Smooth muscle cell (in vitro differentiated cells): ENCODE results near the gene TUBA4B. TPM values are rescaled to one million over a fixed set of nuclear protein-coding genes. Genes with fewer than 3 reads are reported as not detected.

Experiments used
- DNase-seq: peaks from one replicate; lab custom pipeline; 2025; ENCODE audit not compliant: unreplicated experiment; lab: John Stamatoyannopoulos, UW
- H2AFZ ChIP-seq: fragments of 200-600 bp; sonication (generic); 2 replicates; pipeline ENCODE4 v1.6.0; 2016; ENCODE audit warnings: antibody characterized with exemption, low read depth, mild to moderate bottlenecking
- H3F3A ChIP-seq: fragments of 200-600 bp; sonication (generic); 2 replicates; pipeline ENCODE4 v1.6.0; 2017; ENCODE audit warnings: antibody characterized with exemption, low read depth
- H3K27ac ChIP-seq: fragments of 200-600 bp; sonication (generic); 2 replicates; pipeline ENCODE4 v1.5.1; 2016; ENCODE audit warnings: low read depth, mild to moderate bottlenecking
- H3K27me3 ChIP-seq: fragments of 200-600 bp; sonication (generic); 2 replicates; pipeline ENCODE4 v1.6.1; 2016; ENCODE audit warnings: low read depth, mild to moderate bottlenecking
- H3K36me3 ChIP-seq: fragments of 200-600 bp; sonication (generic); 2 replicates; pipeline ENCODE4 v1.5.1; 2016; ENCODE audit warnings: low read depth
- H3K4me1 ChIP-seq: fragments of 200-600 bp; sonication (generic); 2 replicates; pipeline ENCODE4 v1.5.1; 2016; ENCODE audit warnings: low read depth
- H3K4me2 ChIP-seq: fragments of 200-600 bp; sonication (generic); 2 replicates; pipeline ENCODE4 v1.6.0; 2016; ENCODE audit warnings: mild to moderate bottlenecking
- H3K4me3 ChIP-seq: fragments of 200-600 bp; sonication (generic); 2 replicates; pipeline ENCODE4 v1.5.1; 2016; ENCODE audit warnings: mild to moderate bottlenecking
- H3K79me2 ChIP-seq: fragments of 200-600 bp; sonication (generic); 2 replicates; pipeline ENCODE4 v1.6.0; 2016; ENCODE audit warnings: low read depth, mild to moderate bottlenecking
- H3K9ac ChIP-seq: fragments of 200-600 bp; sonication (generic); 2 replicates; pipeline ENCODE4 v1.6.0; 2016; ENCODE audit warnings: low read depth
- H3K9me3 ChIP-seq: fragments of 200-600 bp; sonication (generic); replicated peaks from 2 replicates; pipeline ENCODE4 v1.5.1; 2016; ENCODE audit warnings: low read depth
- H4K20me1 ChIP-seq: fragments of 200-600 bp; sonication (generic); 2 replicates; pipeline ENCODE4 v1.6.0; 2016; ENCODE audit warnings: low read depth
- WGBS: methylation state at CpG from one replicate; pipeline ENCODE4 v1.1.7; 2016; ENCODE audit warnings: low lambda C conversion rate; 5-methylcytosine and 5-hydroxymethylcytosine counted together
- polyA plus RNA-seq: library from polyadenylated mRNA; unstranded; fragments of >200 nt; fragmentation: Nextera tagmentation; extraction: Ambion mirVana; gene quantifications from 2 replicates; pipeline ENCODE4 v1.2.1, GENCODE V29; 2016
- total RNA-seq: library from RNA; depleted of rRNA; stranded (reverse); fragments of >200 nt; gene quantifications from 2 replicates; pipeline ENCODE4 v1.2.3, GENCODE V29; 2014
- TF ChIP-seq, protein P1 (sequence below): fragments of 200-600 bp; sonication (generic); IDR thresholded peaks from 2 replicates; pipeline ENCODE4 v1.5.1; 2017; ENCODE audit warnings: borderline replicate concordance, mild to moderate bottlenecking, antibody characterized with exemption; ENCODE audit not compliant: insufficient read depth, poor library complexity, severe bottlenecking

Gene TUBA4B
- total and polyA plus RNA-seq, 2 experiments from 2014 or later = not detected

DNA sequence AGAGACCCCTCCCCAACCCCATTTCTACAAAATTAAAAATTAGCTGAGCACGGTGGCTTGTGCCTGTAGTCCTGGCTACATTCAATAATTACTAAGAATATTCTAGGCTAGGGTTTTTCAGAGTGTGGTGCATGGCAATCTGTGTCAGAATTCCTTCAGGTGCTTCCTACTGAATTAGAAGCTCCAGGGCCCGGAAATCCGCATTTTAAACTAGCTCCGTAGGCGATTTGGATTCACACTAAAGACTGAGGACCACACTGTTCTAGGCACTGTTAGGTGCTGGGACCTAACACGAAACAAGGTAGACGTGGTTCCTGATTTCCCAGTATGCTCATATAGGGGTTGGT lies 47.1 kb upstream of the TUBA4B start:
- TF ChIP-seq, protein P1, sequence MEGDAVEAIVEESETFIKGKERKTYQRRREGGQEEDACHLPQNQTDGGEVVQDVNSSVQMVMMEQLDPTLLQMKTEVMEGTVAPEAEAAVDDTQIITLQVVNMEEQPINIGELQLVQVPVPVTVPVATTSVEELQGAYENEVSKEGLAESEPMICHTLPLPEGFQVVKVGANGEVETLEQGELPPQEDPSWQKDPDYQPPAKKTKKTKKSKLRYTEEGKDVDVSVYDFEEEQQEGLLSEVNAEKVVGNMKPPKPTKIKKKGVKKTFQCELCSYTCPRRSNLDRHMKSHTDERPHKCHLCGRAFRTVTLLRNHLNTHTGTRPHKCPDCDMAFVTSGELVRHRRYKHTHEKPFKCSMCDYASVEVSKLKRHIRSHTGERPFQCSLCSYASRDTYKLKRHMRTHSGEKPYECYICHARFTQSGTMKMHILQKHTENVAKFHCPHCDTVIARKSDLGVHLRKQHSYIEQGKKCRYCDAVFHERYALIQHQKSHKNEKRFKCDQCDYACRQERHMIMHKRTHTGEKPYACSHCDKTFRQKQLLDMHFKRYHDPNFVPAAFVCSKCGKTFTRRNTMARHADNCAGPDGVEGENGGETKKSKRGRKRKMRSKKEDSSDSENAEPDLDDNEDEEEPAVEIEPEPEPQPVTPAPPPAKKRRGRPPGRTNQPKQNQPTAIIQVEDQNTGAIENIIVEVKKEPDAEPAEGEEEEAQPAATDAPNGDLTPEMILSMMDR = no peak
- peaks cover 5% of the 10 kb centered on the region for H3F3A ChIP-seq
- WGBS = 30% methylated on average over 7 of the region's 7 CpGs
- no peaks in the 10 kb centered on the region for H3K79me2 ChIP-seq
- H3K4me1 ChIP-seq = no peaks in the 10 kb centered on the region
- peak overlapping the region; percentile 80 for H3K9ac ChIP-seq
- peak overlapping the region; percentile 81 for H3K4me2 ChIP-seq
- H3K27ac ChIP-seq = peak overlapping the region; percentile 87
- H3K27me3 ChIP-seq = no peaks in the 10 kb centered on the region
- no peaks in the 10 kb centered on the region for H4K20me1 ChIP-seq
- peak overlapping the region; percentile 96 for H3K4me3 ChIP-seq
- no peaks in the 10 kb centered on the region for H3K9me3 ChIP-seq
- H2AFZ ChIP-seq = peak overlapping the region; percentile 21
- H3K36me3 ChIP-seq = no peaks in the 10 kb centered on the region
- no peak for DNase-seq

DNA sequence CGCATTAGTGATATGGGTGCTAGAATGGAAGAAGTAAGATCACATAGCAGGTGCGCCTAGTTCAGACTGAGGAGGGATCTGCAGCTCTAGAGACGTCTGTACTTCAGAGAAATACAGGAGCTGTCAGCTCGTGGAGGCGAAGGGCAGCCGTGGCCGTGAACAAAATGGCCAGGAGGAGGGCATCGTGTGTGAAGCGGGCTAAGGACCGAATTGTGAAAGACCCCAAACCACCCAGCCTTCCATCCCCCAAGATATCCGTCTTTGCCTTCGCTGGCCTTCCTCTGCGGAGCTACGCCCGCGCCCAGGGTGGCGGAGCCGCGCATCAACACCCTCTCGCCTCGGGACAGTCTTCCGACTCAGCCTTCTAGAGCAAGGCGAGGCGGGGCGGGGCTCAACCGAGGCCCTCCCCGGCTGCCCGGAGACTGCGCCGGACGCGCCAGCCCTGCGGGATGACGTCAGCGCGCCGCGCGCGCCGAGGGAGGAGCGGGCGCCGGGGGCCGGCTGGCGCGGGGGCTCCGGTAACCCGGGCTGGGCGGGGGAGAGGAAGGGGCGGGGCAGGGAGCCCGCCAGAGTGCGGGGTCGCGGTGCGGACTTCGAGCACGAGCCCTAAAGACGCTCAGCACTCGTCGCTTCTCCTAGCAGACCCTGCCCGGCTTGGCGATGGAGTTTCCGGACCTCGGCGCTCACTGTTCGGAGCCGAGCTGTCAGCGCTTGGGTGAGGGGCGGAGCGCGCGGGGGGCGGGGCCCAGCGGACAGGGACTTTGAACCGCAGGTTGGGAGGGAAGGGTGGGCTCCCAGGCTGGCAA lies 46.5 kb upstream of the TUBA4B start, which contains the start of gene ZFAND2B:
ZFAND2B (plus strand) TSS at position 455 of the 806 bp plus-strand sequence; CDS start at position 661, 206 bp downstream.
- Histone ChIP-seq H3K27me3 (no peaks in the 10 kb centered on the region), H3K79me2 (no peaks in the 10 kb centered on the region), H3K9ac (peak within 1 kb of the TSS; percentile 80), H3K9me3 (no peaks in the 10 kb centered on the region), H3K27ac (peak within 1 kb of the TSS; percentile 87), H2AFZ (peak within 1 kb of the TSS; percentile 63), H3K4me3 (peak within 1 kb of the TSS; percentile 96), H3K36me3 (no peaks in the 10 kb centered on the region), H3F3A (peaks cover 5% of the 10 kb centered on the region), H3K4me1 (no peaks in the 10 kb centered on the region), H4K20me1 (no peaks in the 10 kb centered on the region), H3K4me2 (peak within 1 kb of the TSS; percentile 81)
- TF ChIP-seq, protein P1 = no peak
- peak; percentile 99 for DNase-seq
- WGBS = 1% methylated on average over 60 of the region's 76 CpGs

DNA sequence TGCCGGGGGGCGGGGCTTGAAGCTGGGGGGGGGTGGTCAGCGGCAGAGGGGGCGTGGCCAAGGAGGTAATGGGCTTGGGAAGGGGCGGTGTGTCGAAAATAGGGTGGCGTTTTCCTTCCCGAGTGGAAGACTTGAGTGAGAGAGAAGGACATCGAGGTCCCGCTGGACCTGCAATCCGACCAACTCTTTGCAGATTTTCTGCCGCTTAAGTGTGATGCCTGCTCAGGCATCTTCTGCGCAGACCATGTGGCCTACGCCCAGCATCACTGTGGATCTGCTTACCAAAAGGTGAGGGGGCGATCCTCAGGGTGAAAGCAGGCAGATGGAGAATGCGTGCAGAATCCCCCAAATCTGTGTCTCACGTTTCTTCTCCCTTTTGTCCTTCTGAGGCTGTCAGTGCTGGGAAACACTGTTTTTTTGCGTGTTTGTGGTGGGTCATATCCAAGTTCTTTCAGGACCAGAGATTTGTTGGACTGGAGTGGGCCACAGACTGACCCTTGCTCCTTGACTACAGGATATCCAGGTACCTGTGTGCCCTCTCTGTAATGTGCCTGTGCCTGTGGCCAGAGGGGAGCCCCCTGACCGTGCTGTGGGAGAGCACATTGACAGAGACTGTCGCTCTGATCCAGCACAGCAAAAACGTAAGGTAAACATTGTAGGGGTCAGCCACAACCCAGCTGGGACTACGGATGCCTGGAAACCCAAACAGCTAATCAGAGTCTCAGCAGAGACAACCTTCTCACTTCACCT lies 45.7 kb upstream of the TUBA4B start:
- Histone ChIP-seq H3K4me3 (peak overlapping the region; percentile 96), H3K9me3 (no peaks in the 10 kb centered on the region), H3K4me1 (no peaks in the 10 kb centered on the region), H4K20me1 (no peaks in the 10 kb centered on the region), H3K79me2 (no peaks in the 10 kb centered on the region), H3K27ac (peak overlapping the region; percentile 87), H3F3A (peaks cover 5% of the 10 kb centered on the region), H2AFZ (no peak overlapping the region), H3K4me2 (peak overlapping the region; percentile 81), H3K36me3 (no peaks in the 10 kb centered on the region), H3K9ac (peak overlapping the region; percentile 80), H3K27me3 (no peaks in the 10 kb centered on the region)
- WGBS = 45% methylated on average over 14 of the region's 22 CpGs
- DNase-seq = no peak
- TF ChIP-seq, protein P1 = no peak
